IMR-90 (cell line): ENCODE results near the gene ZDHHC16. TPM values are rescaled to one million over a fixed set of nuclear protein-coding genes. Genes with fewer than 3 reads are reported as not detected.
"Not testable (repeated sequence)": the region's sequence is repeated elsewhere in the genome, so short reads cannot be mapped to it uniquely, and the experiment has no call there.

ENCODE experiments used
- ATAC-seq: fragments of 200-7000 bp; cut with Tn5 transposase; 2 replicates; pipeline ENCODE4 v1.9.1; 2020; ENCODE audit warnings: low read depth, mild to moderate bottlenecking, moderate library complexity
- BruUV-seq: library from RNA; stranded (reverse); fragments of 400-500 nt; replicated peaks from 2 replicates; lab custom pipeline; 2021; lab: Mats Ljungman, UMichigan
- CTCF ChIA-PET: fragments of 300-600 bp; formaldehyde crosslinking; extraction: SDS; loops from one replicate; lab custom pipeline; 2021; ENCODE audit warnings: antibody characterized with exemption; lab: Yijun Ruan, JAX
- POLR2A ChIA-PET: fragments of 300-600 bp; sonication (Branson Sonifier 250); formaldehyde crosslinking; loops from one replicate; lab custom pipeline; 2022; ENCODE audit warnings: antibody characterized with exemption; ENCODE audit not compliant: unreplicated experiment; lab: Charles Lee
- DNase-seq: peaks from one replicate; pipeline ENCODE4 v3.0.0; 2013
- H2AFZ ChIP-seq: replicated peaks from 2 replicates; pipeline ENCODE3; 2013; ENCODE audit warnings: low read length, mild to moderate bottlenecking; ENCODE audit not compliant: poor library complexity
- H2AK5ac ChIP-seq: 2 replicates; pipeline ENCODE4 v1.6.1; 2013; ENCODE audit warnings: low read depth, low read length, inconsistent platforms
- H2AK9ac ChIP-seq: replicated peaks from 2 replicates; pipeline ENCODE3; 2013; ENCODE audit warnings: mild to moderate bottlenecking, low read depth, low read length, moderate library complexity; ENCODE audit not compliant: poor library complexity
- H2BK120ac ChIP-seq: 2 replicates; pipeline ENCODE4 v1.6.1; 2013; ENCODE audit warnings: low read depth, low read length, inconsistent platforms
- H2BK15ac ChIP-seq: 3 replicates; pipeline ENCODE4 v1.6.1; 2013; ENCODE audit warnings: low read depth, low read length, inconsistent platforms
- H2BK20ac ChIP-seq: 2 replicates; pipeline ENCODE4 v1.6.1; 2013; ENCODE audit warnings: low read depth, mild to moderate bottlenecking, inconsistent platforms, low read length, moderate library complexity
- H2BK5ac ChIP-seq: 2 replicates; pipeline ENCODE4 v1.6.1; 2013; ENCODE audit warnings: mild to moderate bottlenecking, low read depth, low read length, inconsistent platforms; ENCODE audit not compliant: poor library complexity, severe bottlenecking
- H3K14ac ChIP-seq: replicated peaks from 2 replicates; pipeline ENCODE4 v1.6.1; 2013; ENCODE audit warnings: low read depth, low read length, inconsistent platforms
- H3K18ac ChIP-seq: 2 replicates; pipeline ENCODE4 v1.6.1; 2013; ENCODE audit warnings: low read depth, low read length, control low read depth
- H3K23ac ChIP-seq: 2 replicates; pipeline ENCODE4 v1.6.1; 2013; ENCODE audit warnings: low read depth, low read length, inconsistent platforms
- H3K27ac ChIP-seq: 2 replicates; pipeline ENCODE4 v1.5.1; 2013; ENCODE audit warnings: mild to moderate bottlenecking, control low read depth, low read length; ENCODE audit not compliant: insufficient read depth
- H3K27me3 ChIP-seq: 2 replicates; pipeline ENCODE4 v1.6.1; 2013; ENCODE audit warnings: low read length; ENCODE audit not compliant: control insufficient read depth, insufficient read depth
- H3K36me3 ChIP-seq: 2 replicates; pipeline ENCODE4 v1.6.1; 2013; ENCODE audit warnings: low read length, mixed read lengths; ENCODE audit not compliant: control insufficient read depth, insufficient read depth
- H3K4ac ChIP-seq: 2 replicates; pipeline ENCODE4 v1.6.1; 2013; ENCODE audit warnings: low read depth, low read length, inconsistent platforms
- H3K4me1 ChIP-seq: 2 replicates; pipeline ENCODE4 v1.6.1; 2013; ENCODE audit warnings: low read length, mixed read lengths; ENCODE audit not compliant: control insufficient read depth, insufficient read depth
- H3K4me2 ChIP-seq: 2 replicates; pipeline ENCODE4 v1.6.1; 2013; ENCODE audit warnings: low read depth, mild to moderate bottlenecking, control low read depth, low read length, moderate library complexity
- H3K4me3 ChIP-seq: 2 replicates; pipeline ENCODE4 v1.5.1; 2013; ENCODE audit warnings: low read depth, mild to moderate bottlenecking, control low read depth, low read length, moderate library complexity; ENCODE audit not compliant: insufficient read depth
- H3K56ac ChIP-seq: 2 replicates; pipeline ENCODE4 v1.6.1; 2013; ENCODE audit warnings: low read length, inconsistent platforms; ENCODE audit not compliant: insufficient read depth; ENCODE audit errors: extremely low read depth
- H3K79me1 ChIP-seq, 2 experiments: 2 replicates each; pipeline ENCODE4 v1.6.1; 2013; ENCODE audit warnings: low read length in 2 of 2, inconsistent platforms in 1 of 2, low read depth in 1 of 2
- H3K9ac ChIP-seq: 2 replicates; pipeline ENCODE4 v1.6.1; 2013; ENCODE audit warnings: low read depth, low read length, control low read depth
- H3K9me1 ChIP-seq: 2 replicates; pipeline ENCODE4 v1.6.1; 2013; ENCODE audit warnings: low read length, inconsistent platforms; ENCODE audit not compliant: insufficient read depth
- H3K9me3 ChIP-seq: 2 replicates; pipeline ENCODE4 v1.6.1; 2013; ENCODE audit warnings: low read length; ENCODE audit not compliant: control insufficient read depth, insufficient read depth
- H4K20me1 ChIP-seq: 2 replicates; pipeline ENCODE4 v1.6.1; 2013; ENCODE audit warnings: low read length, inconsistent platforms; ENCODE audit not compliant: insufficient read depth
- H4K5ac ChIP-seq: 2 replicates; pipeline ENCODE4 v1.6.1; 2013; ENCODE audit warnings: mild to moderate bottlenecking, low read depth, low read length, control low read depth
- H4K8ac ChIP-seq, 2 experiments: 2 replicates each; pipeline ENCODE4 v1.6.1; 2013; ENCODE audit warnings: low read depth in 2 of 2, low read length in 2 of 2, control low read depth in 1 of 2, inconsistent platforms in 1 of 2
- H4K91ac ChIP-seq: 2 replicates; pipeline ENCODE4 v1.6.1; 2013; ENCODE audit warnings: low read depth, low read length, inconsistent platforms; ENCODE audit not compliant: insufficient read depth
- NFE2L2 ChIP-seq: fragments of 150-350 bp; IDR thresholded peaks from 2 replicates; pipeline ENCODE4 v1.6.1; 2016; ENCODE audit warnings: low read depth, mild to moderate bottlenecking, low read length
- POLR2A ChIP-seq: IDR thresholded peaks from 2 replicates; pipeline ENCODE4 v1.6.1; 2012; ENCODE audit warnings: mild to moderate bottlenecking, low read depth, low read length
- WGBS, 2 experiments: methylation state at CpG; one replicate each; pipeline versions ENCODE4 v1.1.5 to v1.1.7; 2013; ENCODE audit warnings: missing lambda C conversion rate in 2 of 2; ENCODE audit not compliant: insufficient read length in 1 of 2; ENCODE audit errors: extremely low coverage in 2 of 2; 5-methylcytosine and 5-hydroxymethylcytosine counted together
- dilution Hi-C: fragments of 300-500 bp; cut with HindIII; formaldehyde crosslinking; loops from one replicate; pipeline ENCODE4 v1.14.3; 2018; ENCODE audit warnings: low sequenced_read_pairs; ENCODE audit not compliant: unreplicated experiment
- in situ Hi-C: fragments of 300-500 bp; cut with MboI; formaldehyde crosslinking; loops from 3 replicates; pipeline ENCODE4 v1.14.3; 2019; ENCODE audit warnings: low sequenced_read_pairs, inconsistent platforms, mixed read lengths
- intact Hi-C: fragments of 100-400 bp; cut with micrococcal nuclease; formaldehyde crosslinking; loops from 2 replicates; pipeline ENCODE4 v1.10.0; 2022
- polyA plus RNA-seq, 3 experiments: library from polyadenylated mRNA; depleted of rRNA; stranded (reverse); fragments of >200 nt; gene quantifications; 2 replicates each; pipeline ENCODE4 v1.2.3, GENCODE V29; 2012; ENCODE audit warnings: low replicate concordance in 1 of 3
- total RNA-seq: library from RNA; depleted of rRNA; stranded (reverse); fragments of >200 nt; gene quantifications from 2 replicates; pipeline ENCODE4 v1.2.3, GENCODE V29; 2012
- TF ChIP-seq, protein P1 (sequence below): conservative IDR thresholded peaks from 2 replicates; pipeline ENCODE4 v1.5.1; 2012; ENCODE audit warnings: mild to moderate bottlenecking, low read depth, low read length, improper control_type of control experiment

The ZDHHC16 gene
- total and polyA plus RNA-seq, 2 of the 4 experiments (the other 2 are of a cell fraction) = 54.7 to 64.0 TPM

DNA sequence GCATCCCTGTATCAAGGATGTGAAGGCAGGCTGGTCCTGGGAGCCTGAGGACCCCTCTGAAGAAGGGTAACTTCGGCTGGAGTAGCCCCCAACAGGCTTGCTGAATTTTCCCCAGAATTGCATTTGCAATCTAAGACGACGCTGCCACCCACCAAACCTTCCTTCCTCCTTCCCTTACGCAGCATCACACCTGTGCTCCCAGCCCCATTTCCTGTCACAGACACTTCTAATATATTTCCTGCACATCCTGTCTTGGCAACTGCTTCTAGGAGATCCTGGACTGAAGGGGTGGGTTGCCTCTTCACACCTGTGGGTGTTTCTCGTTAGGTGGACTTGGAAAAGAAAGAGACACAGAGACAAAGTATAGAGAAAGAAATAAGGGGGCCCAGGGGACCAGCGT lies 29.4 kb upstream of the ZDHHC16 start:
- Histone ChIP-seq H3K4me3 (no peak overlapping the region), H4K91ac (no peak overlapping the region), H4K8ac (no peak overlapping the region), H2AK9ac (no peak overlapping the region), H3K4me1 (peaks cover 3% of the 10 kb centered on the region), H2BK120ac (no peak overlapping the region), H3K9me3 (no peaks in the 10 kb centered on the region), H2BK20ac (no peak overlapping the region), H3K56ac (no peak overlapping the region), H3K36me3 (no peaks in the 10 kb centered on the region), H4K5ac (no peak overlapping the region), H2AK5ac (no peak overlapping the region), H3K4me2 (no peak overlapping the region), H2AFZ (no peak overlapping the region), H3K27me3 (no peaks in the 10 kb centered on the region), H3K14ac (no peak overlapping the region), H3K79me1 (peaks cover 0 to 19% of the 10 kb centered on the region in 2 experiments; a peak in 3 of 4 replicates), H3K18ac (no peak overlapping the region), H3K23ac (no peak overlapping the region), H3K9ac (no peak overlapping the region), H2BK15ac (no peak overlapping the region), H3K9me1 (peaks cover 8% of the 10 kb centered on the region), H2BK5ac (no peak overlapping the region), H3K4ac (no peak overlapping the region), H3K27ac (no peak overlapping the region), H4K20me1 (no peaks in the 10 kb centered on the region)
- WGBS, 2 experiments = no CpG with 5 or more reads among the region's 6 CpGs
- in situ Hi-C loops = no loop called here
- ChIA-PET CTCF (no interaction called here), POLR2A (no interaction called here)
- ATAC-seq (no peak), DNase-seq (no peak)
- dilution Hi-C loops = no loop called here
- intact Hi-C loops = no loop called here
- BruUV-seq = no TSS peak
- TF ChIP-seq POLR2A (no peak), NFE2L2 (no peak)
- TF ChIP-seq, protein P1, sequence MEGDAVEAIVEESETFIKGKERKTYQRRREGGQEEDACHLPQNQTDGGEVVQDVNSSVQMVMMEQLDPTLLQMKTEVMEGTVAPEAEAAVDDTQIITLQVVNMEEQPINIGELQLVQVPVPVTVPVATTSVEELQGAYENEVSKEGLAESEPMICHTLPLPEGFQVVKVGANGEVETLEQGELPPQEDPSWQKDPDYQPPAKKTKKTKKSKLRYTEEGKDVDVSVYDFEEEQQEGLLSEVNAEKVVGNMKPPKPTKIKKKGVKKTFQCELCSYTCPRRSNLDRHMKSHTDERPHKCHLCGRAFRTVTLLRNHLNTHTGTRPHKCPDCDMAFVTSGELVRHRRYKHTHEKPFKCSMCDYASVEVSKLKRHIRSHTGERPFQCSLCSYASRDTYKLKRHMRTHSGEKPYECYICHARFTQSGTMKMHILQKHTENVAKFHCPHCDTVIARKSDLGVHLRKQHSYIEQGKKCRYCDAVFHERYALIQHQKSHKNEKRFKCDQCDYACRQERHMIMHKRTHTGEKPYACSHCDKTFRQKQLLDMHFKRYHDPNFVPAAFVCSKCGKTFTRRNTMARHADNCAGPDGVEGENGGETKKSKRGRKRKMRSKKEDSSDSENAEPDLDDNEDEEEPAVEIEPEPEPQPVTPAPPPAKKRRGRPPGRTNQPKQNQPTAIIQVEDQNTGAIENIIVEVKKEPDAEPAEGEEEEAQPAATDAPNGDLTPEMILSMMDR = no peak

DNA sequence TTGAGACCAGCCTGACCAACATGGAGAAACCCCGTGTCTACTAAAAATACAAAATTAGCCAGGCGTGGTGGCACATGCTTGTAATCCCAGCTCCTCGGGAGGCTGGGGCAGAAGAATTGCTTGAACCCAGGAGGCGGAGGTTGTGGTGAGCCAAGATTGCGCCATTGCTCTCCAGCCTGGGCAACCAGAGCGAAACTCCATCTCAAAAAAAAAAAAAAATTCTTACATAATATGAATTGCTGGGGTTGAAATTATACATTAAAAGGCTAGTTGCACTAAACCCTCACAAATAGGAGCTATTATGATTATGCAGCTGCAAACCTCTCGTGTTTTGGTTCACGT lies 22.2 kb upstream of the ZDHHC16 start:
- H2BK20ac ChIP-seq, POLR2A ChIA-PET, H2BK15ac ChIP-seq, H3K9ac ChIP-seq, H3K4me3 ChIP-seq, H3K27ac ChIP-seq, H4K8ac ChIP-seq, H3K27me3 ChIP-seq, H3K14ac ChIP-seq, H3K18ac ChIP-seq, in situ Hi-C loops, H2AK5ac ChIP-seq, ATAC-seq, H2AFZ ChIP-seq, H3K23ac ChIP-seq, H2AK9ac ChIP-seq, BruUV-seq, H4K5ac ChIP-seq, H2BK5ac ChIP-seq, H3K4ac ChIP-seq, CTCF ChIA-PET, dilution Hi-C loops, H3K4me2 ChIP-seq, intact Hi-C loops, H3K9me3 ChIP-seq, DNase-seq, H3K56ac ChIP-seq, H4K91ac ChIP-seq, H2BK120ac ChIP-seq, H3K9me1 ChIP-seq: not testable (repeated sequence)
- peaks cover 12% of the 10 kb centered on the region for H3K36me3 ChIP-seq
- no CpG with 5 or more reads among the region's 8 CpGs for WGBS, 2 experiments
- peaks cover 9 to 48% of the 10 kb centered on the region in 2 experiments; a peak in 3 of 4 replicates for H3K79me1 ChIP-seq
- H4K20me1 ChIP-seq = peaks cover 19% of the 10 kb centered on the region
- peaks cover 15% of the 10 kb centered on the region for H3K4me1 ChIP-seq
